ENCODE data around the gene ARHGAP33. TPM values are rescaled to one million over a fixed set of nuclear protein-coding genes. Genes with fewer than 3 reads are reported as not detected.

Gene ARHGAP33
- total RNA-seq, 1 donor from 2014 or later, result 1.0 TPM

- H3K36me3 ChIP-seq (ENCODE audit: control insufficient read depth in 3 of 3, insufficient read depth in 3 of 3, low read length in 3 of 3), result peaks cover 78 to 86% (median 85%) of the 10 kb centered on the region in 3 donors
- H3K9ac ChIP-seq (ENCODE audit: low read depth in 1 of 3, low read length in 3 of 3), result no peak overlapping the region
- H3K27ac ChIP-seq (ENCODE audit: low read depth, low read length), result no peak overlapping the region
- H3K27me3 ChIP-seq (ENCODE audit: control insufficient read depth in 3 of 3, insufficient read depth in 3 of 3, low read length in 3 of 3), result no peaks in the 10 kb centered on the region
- no peaks in the 10 kb centered on the region for H3K9me3 ChIP-seq (ENCODE audit: control insufficient read depth in 3 of 3, low read length in 3 of 3)
- no peak overlapping the region for H3K4me3 ChIP-seq (ENCODE audit: low read length in 3 of 3)
- no peaks in the 10 kb centered on the region for H3K4me1 ChIP-seq (ENCODE audit: control insufficient read depth in 3 of 3, insufficient read depth in 3 of 3, low read length in 3 of 3)
These were observed 42.7 kb upstream of the ARHGAP33 start for GRCh38 chr19:35732540-35733179.

- no peaks in the 10 kb centered on the region for H3K4me1 ChIP-seq (ENCODE audit: control insufficient read depth in 3 of 3, insufficient read depth in 3 of 3, low read length in 3 of 3)
- no peak overlapping the region for H3K9ac ChIP-seq (ENCODE audit: low read depth in 1 of 3, low read length in 3 of 3)
- peaks cover 78 to 86% (median 85%) of the 10 kb centered on the region in 3 donors for H3K36me3 ChIP-seq (ENCODE audit: control insufficient read depth in 3 of 3, insufficient read depth in 3 of 3, low read length in 3 of 3)
- no peak overlapping the region for H3K4me3 ChIP-seq (ENCODE audit: low read length in 3 of 3)
- H3K9me3 ChIP-seq (ENCODE audit: control insufficient read depth in 3 of 3, low read length in 3 of 3), result no peaks in the 10 kb centered on the region
- H3K27ac ChIP-seq (ENCODE audit: low read depth, low read length), result no peak overlapping the region
- H3K27me3 ChIP-seq (ENCODE audit: control insufficient read depth in 3 of 3, insufficient read depth in 3 of 3, low read length in 3 of 3), result no peaks in the 10 kb centered on the region
These were observed 41.9 kb upstream of the ARHGAP33 start for GRCh38 chr19:35733180-35734125.

- peak overlapping the region in 1 of 3 donors; percentile 16 for H3K9ac ChIP-seq (ENCODE audit: low read depth in 1 of 3, low read length in 3 of 3)
- H3K9me3 ChIP-seq (ENCODE audit: control insufficient read depth in 3 of 3, low read length in 3 of 3), result no peaks in the 10 kb centered on the region
- H3K27ac ChIP-seq (ENCODE audit: low read depth, low read length), result no peak overlapping the region
- H3K27me3 ChIP-seq (ENCODE audit: control insufficient read depth in 3 of 3, insufficient read depth in 3 of 3, low read length in 3 of 3), result no peaks in the 10 kb centered on the region
- peaks cover 0 to 4% (median 0%) of the 10 kb centered on the region in 3 donors for H3K4me1 ChIP-seq (ENCODE audit: control insufficient read depth in 3 of 3, insufficient read depth in 3 of 3, low read length in 3 of 3)
- no peak overlapping the region for H3K4me3 ChIP-seq (ENCODE audit: low read length in 3 of 3)
- H3K36me3 ChIP-seq (ENCODE audit: control insufficient read depth in 3 of 3, insufficient read depth in 3 of 3, low read length in 3 of 3), result peaks cover 75 to 84% (median 82%) of the 10 kb centered on the region in 3 donors
These were observed 41.1 kb upstream of the ARHGAP33 start for GRCh38 chr19:35734273-35734672.

- no peaks in the 10 kb centered on the region for H3K9me3 ChIP-seq (ENCODE audit: control insufficient read depth in 3 of 3, low read length in 3 of 3)
- no peak overlapping the region for H3K27ac ChIP-seq (ENCODE audit: low read depth, low read length)
- peaks cover 69 to 78% (median 76%) of the 10 kb centered on the region in 3 donors for H3K36me3 ChIP-seq (ENCODE audit: control insufficient read depth in 3 of 3, insufficient read depth in 3 of 3, low read length in 3 of 3)
- no peak overlapping the region for H3K4me3 ChIP-seq (ENCODE audit: low read length in 3 of 3)
- H3K27me3 ChIP-seq (ENCODE audit: control insufficient read depth in 3 of 3, insufficient read depth in 3 of 3, low read length in 3 of 3), result no peaks in the 10 kb centered on the region
- H3K9ac ChIP-seq (ENCODE audit: low read depth in 1 of 3, low read length in 3 of 3), result no peak overlapping the region
- peaks cover 4 to 10% (median 4%) of the 10 kb centered on the region in 3 donors for H3K4me1 ChIP-seq (ENCODE audit: control insufficient read depth in 3 of 3, insufficient read depth in 3 of 3, low read length in 3 of 3)
These were observed 40.5 kb upstream of the ARHGAP33 start for GRCh38 chr19:35734889-35735288.

GRCh38 chr19:35736913-35737886 is 38.2 kb upstream of the ARHGAP33 start:
- no peaks in the 10 kb centered on the region for H3K27me3 ChIP-seq (ENCODE audit: control insufficient read depth in 3 of 3, insufficient read depth in 3 of 3, low read length in 3 of 3)
- no peak overlapping the region for H3K4me3 ChIP-seq (ENCODE audit: low read length in 3 of 3)
- H3K9ac ChIP-seq (ENCODE audit: low read depth in 1 of 3, low read length in 3 of 3), result no peak overlapping the region
- no peaks in the 10 kb centered on the region for H3K9me3 ChIP-seq (ENCODE audit: control insufficient read depth in 3 of 3, low read length in 3 of 3)
- H3K36me3 ChIP-seq (ENCODE audit: control insufficient read depth in 3 of 3, insufficient read depth in 3 of 3, low read length in 3 of 3), result peaks cover 49 to 59% (median 57%) of the 10 kb centered on the region in 3 donors
- H3K4me1 ChIP-seq (ENCODE audit: control insufficient read depth in 3 of 3, insufficient read depth in 3 of 3, low read length in 3 of 3), result peaks cover 7 to 22% (median 14%) of the 10 kb centered on the region in 3 donors
- H3K27ac ChIP-seq (ENCODE audit: low read depth, low read length), result no peak overlapping the region

GRCh38 chr19:35738021-35738886 is 37.1 kb upstream of the ARHGAP33 start:
- no peak overlapping the region for H3K4me3 ChIP-seq (ENCODE audit: low read length in 3 of 3)
- no peak overlapping the region for H3K9ac ChIP-seq (ENCODE audit: low read depth in 1 of 3, low read length in 3 of 3)
- peaks cover 56 to 63% (median 60%) of the 10 kb centered on the region in 3 donors for H3K36me3 ChIP-seq (ENCODE audit: control insufficient read depth in 3 of 3, insufficient read depth in 3 of 3, low read length in 3 of 3)

GRCh38 chr19:35738887-35739229 is 36.5 kb upstream of the ARHGAP33 start:
- H3K9me3 ChIP-seq (ENCODE audit: control insufficient read depth in 3 of 3, low read length in 3 of 3), result no peaks in the 10 kb centered on the region
- no peak overlapping the region for H3K4me3 ChIP-seq (ENCODE audit: low read length in 3 of 3)
- H3K4me1 ChIP-seq (ENCODE audit: control insufficient read depth in 3 of 3, insufficient read depth in 3 of 3, low read length in 3 of 3), result peaks cover 7 to 32% (median 20%) of the 10 kb centered on the region in 3 donors
- H3K9ac ChIP-seq (ENCODE audit: low read depth in 1 of 3, low read length in 3 of 3), result no peak overlapping the region
- H3K36me3 ChIP-seq (ENCODE audit: control insufficient read depth in 3 of 3, insufficient read depth in 3 of 3, low read length in 3 of 3), result peaks cover 51 to 60% (median 58%) of the 10 kb centered on the region in 3 donors
- no peak overlapping the region for H3K27ac ChIP-seq (ENCODE audit: low read depth, low read length)
- H3K27me3 ChIP-seq (ENCODE audit: control insufficient read depth in 3 of 3, insufficient read depth in 3 of 3, low read length in 3 of 3), result no peaks in the 10 kb centered on the region

More at GRCh38 chr19:35738021-35738886, 37.1 kb upstream of the ARHGAP33 start:
- Histone ChIP-seq H3K27me3 (ENCODE audit: control insufficient read depth in 3 of 3, insufficient read depth in 3 of 3, low read length in 3 of 3) (no peaks in the 10 kb centered on the region), H3K27ac (ENCODE audit: low read depth, low read length) (no peak overlapping the region), H3K9me3 (ENCODE audit: control insufficient read depth in 3 of 3, low read length in 3 of 3) (no peaks in the 10 kb centered on the region), H3K4me1 (ENCODE audit: control insufficient read depth in 3 of 3, insufficient read depth in 3 of 3, low read length in 3 of 3) (peaks cover 7 to 29% (median 18%) of the 10 kb centered on the region in 3 donors)

GRCh38 chr19:35739275-35740107 is 35.9 kb upstream of the ARHGAP33 start:
- peak overlapping the region; percentile 87 for H3K27ac ChIP-seq (ENCODE audit: low read depth, low read length)
- H3K27me3 ChIP-seq (ENCODE audit: control insufficient read depth in 3 of 3, insufficient read depth in 3 of 3, low read length in 3 of 3), result no peaks in the 10 kb centered on the region
- no peaks in the 10 kb centered on the region for H3K9me3 ChIP-seq (ENCODE audit: control insufficient read depth in 3 of 3, low read length in 3 of 3)
- H3K9ac ChIP-seq (ENCODE audit: low read depth in 1 of 3, low read length in 3 of 3), result peak overlapping the region; percentile 30 to 87 (median 79)
- H3K4me1 ChIP-seq (ENCODE audit: control insufficient read depth in 3 of 3, insufficient read depth in 3 of 3, low read length in 3 of 3), result peaks cover 14 to 39% (median 27%) of the 10 kb centered on the region in 3 donors
- peaks cover 45 to 55% (median 54%) of the 10 kb centered on the region in 3 donors for H3K36me3 ChIP-seq (ENCODE audit: control insufficient read depth in 3 of 3, insufficient read depth in 3 of 3, low read length in 3 of 3)
- peak overlapping the region; percentile 85 to 88 (median 86) for H3K4me3 ChIP-seq (ENCODE audit: low read length in 3 of 3)

Data from skeletal muscle tissue (tissue), 4 donors.